Lower lobe of right lung (tissue), 2 donors: ENCODE data around the gene AFTPH. TPM values are rescaled to one million over a fixed set of nuclear protein-coding genes. Genes with fewer than 3 reads are reported as not detected.

Experiments
- ATAC-seq, 2 donors: fragments of 200-7000 bp; cut with Tn5 transposase; one replicate each; pipeline ENCODE4 v1.9.1; 2020 to 2022; ENCODE audit warnings: mild to moderate bottlenecking in 2 of 2, moderate library complexity in 2 of 2
- DNase-seq: peaks from one replicate; pipeline ENCODE4 v3.0.0-alpha.2; 2020
- H3K27ac ChIP-seq: fragments of 200-600 bp; one replicate; pipeline ENCODE4 v1.8.0; 2022
- H3K27me3 ChIP-seq: fragments of 200-600 bp; one replicate; pipeline ENCODE4 v1.8.0; 2022; ENCODE audit warnings: low read depth
- H3K36me3 ChIP-seq: fragments of 200-600 bp; one replicate; pipeline ENCODE4 v1.8.0; 2022; ENCODE audit warnings: mild to moderate bottlenecking
- H3K4me1 ChIP-seq: fragments of 200-600 bp; one replicate; pipeline ENCODE4 v1.8.0; 2022
- H3K4me3 ChIP-seq: fragments of 200-600 bp; one replicate; pipeline ENCODE4 v1.8.0; 2022; ENCODE audit warnings: mild to moderate bottlenecking
- H3K9me3 ChIP-seq: fragments of 200-600 bp; one replicate; pipeline ENCODE4 v1.8.0; 2022
- CTCF ChIP-seq: fragments of 200-600 bp; IDR thresholded peaks from one replicate; pipeline ENCODE4 v1.8.0; 2022; ENCODE audit warnings: antibody characterized with exemption, mild to moderate bottlenecking
- intact Hi-C: fragments of 100-400 bp; cut with DNase I; formaldehyde crosslinking; loops from one replicate; pipeline ENCODE4 v1.11.0; 2022
- total RNA-seq: library from RNA; stranded (reverse); fragmentation: NEBNext Ultra II Directional; extraction: Animal tissue kit (Norgen Biotek cat#: 25700); gene quantifications from one replicate; pipeline ENCODE4 v1.2.1, GENCODE V29; 2021
- donor health status: DM: no; HTN: yes; CAD: no; lungs with severe emphysema.

AFTPH gene
- total RNA-seq, 1 donor from 2014 or later, result 42.6 TPM

- TF ChIP-seq CTCF, result no peak
- Histone ChIP-seq H3K27me3 (no peaks in the 10 kb centered on the region), H3K4me1 (peaks cover 8% of the 10 kb centered on the region), H3K9me3 (no peaks in the 10 kb centered on the region), H3K36me3 (no peaks in the 10 kb centered on the region), H3K4me3 (no peak overlapping the region), H3K27ac (no peak overlapping the region)
- intact Hi-C loops, result no loop called here
- DNase-seq, result no peak
- no peak for ATAC-seq
Measured at GRCh38 chr2:64491426-64491825, 32.7 kb upstream of the AFTPH start.

- DNase-seq (no peak), ATAC-seq (no peak)
- H3K36me3 ChIP-seq, result no peaks in the 10 kb centered on the region
- H3K27me3 ChIP-seq, result no peaks in the 10 kb centered on the region
- H3K9me3 ChIP-seq, result no peaks in the 10 kb centered on the region
- peaks cover 8% of the 10 kb centered on the region for H3K4me1 ChIP-seq
- intact Hi-C loops, result no loop called here
- no peak overlapping the region for H3K4me3 ChIP-seq
- H3K27ac ChIP-seq, result no peak overlapping the region
- TF ChIP-seq CTCF, result no peak
Measured at GRCh38 chr2:64492272-64492671, 31.9 kb upstream of the AFTPH start.

GRCh38 chr2:64492821-64493220, 31.3 kb upstream of the AFTPH start:
- peaks cover 7% of the 10 kb centered on the region for H3K4me1 ChIP-seq
- TF ChIP-seq CTCF, result no peak
- no peak overlapping the region for H3K4me3 ChIP-seq
- no peaks in the 10 kb centered on the region for H3K9me3 ChIP-seq
- H3K27ac ChIP-seq, result no peak overlapping the region
- H3K36me3 ChIP-seq, result no peaks in the 10 kb centered on the region
- DNase-seq, result no peak
- intact Hi-C loops, result no loop called here
- no peaks in the 10 kb centered on the region for H3K27me3 ChIP-seq
- ATAC-seq, result no peak

- Histone ChIP-seq H3K4me1 (no peaks in the 10 kb centered on the region), H3K27me3 (no peaks in the 10 kb centered on the region), H3K36me3 (no peaks in the 10 kb centered on the region), H3K27ac (no peak overlapping the region), H3K4me3 (no peak overlapping the region), H3K9me3 (no peaks in the 10 kb centered on the region)
- intact Hi-C loops, result no loop called here
- TF ChIP-seq CTCF, result no peak
- ATAC-seq (no peak), DNase-seq (no peak)
Measured at GRCh38 chr2:64493788-64494187, 30.3 kb upstream of the AFTPH start.

GRCh38 chr2:64498438-64498837, 25.7 kb upstream of the AFTPH start:
- Histone ChIP-seq H3K36me3 (no peaks in the 10 kb centered on the region), H3K4me1 (no peaks in the 10 kb centered on the region), H3K27ac (no peak overlapping the region), H3K4me3 (no peak overlapping the region), H3K27me3 (no peaks in the 10 kb centered on the region), H3K9me3 (no peaks in the 10 kb centered on the region)
- intact Hi-C loops, result no loop called here
- DNase-seq, result no peak
- no peak for TF ChIP-seq CTCF
- ATAC-seq, result no peak

GRCh38 chr2:64500549-64500948, 23.6 kb upstream of the AFTPH start:
- TF ChIP-seq CTCF, result no peak
- no peak for ATAC-seq
- intact Hi-C loops, result no loop called here

More at GRCh38 chr2:64500549-64500948, 23.6 kb upstream of the AFTPH start:
- DNase-seq, result no peak
- Histone ChIP-seq H3K36me3 (no peaks in the 10 kb centered on the region), H3K4me1 (no peaks in the 10 kb centered on the region), H3K4me3 (no peak overlapping the region), H3K27me3 (no peaks in the 10 kb centered on the region), H3K27ac (no peak overlapping the region), H3K9me3 (no peaks in the 10 kb centered on the region)
